ENCODE data around the gene SOCS3.

DNA sequence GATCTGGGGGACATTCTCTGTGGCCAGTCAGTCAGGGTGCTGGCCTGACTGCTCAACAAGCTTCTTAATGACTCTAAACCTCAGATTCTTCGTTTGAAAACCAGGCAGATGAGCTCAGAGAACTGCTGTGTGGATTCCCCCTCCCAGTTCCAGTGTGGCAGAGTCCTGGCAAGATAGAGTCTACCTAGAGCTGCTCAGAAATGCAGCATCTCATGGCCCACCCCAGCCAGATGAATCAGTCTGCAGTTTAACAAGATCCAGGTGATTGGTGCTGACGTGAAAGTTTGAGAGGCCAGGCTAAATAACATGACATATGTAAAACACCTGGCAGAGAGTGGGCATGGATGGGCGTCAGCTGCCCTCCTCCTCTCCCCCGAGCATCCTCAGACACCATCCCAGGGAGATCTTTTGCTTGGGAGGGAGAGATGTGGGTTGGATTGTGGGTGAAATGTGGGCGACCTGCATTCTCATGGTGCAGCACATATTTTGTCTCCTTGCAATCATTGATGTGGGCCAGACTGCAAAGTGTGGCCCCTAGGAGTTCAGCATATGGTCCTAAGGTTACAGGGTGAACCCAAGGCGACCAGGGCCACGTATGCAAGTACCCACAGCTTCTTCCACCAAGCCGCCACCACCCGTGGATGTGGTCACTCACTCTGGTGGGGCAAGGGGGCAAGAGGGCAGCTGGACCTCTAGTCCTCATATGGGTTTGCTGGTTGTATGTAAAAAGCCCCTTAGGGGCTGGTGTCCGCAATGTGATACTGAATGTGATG, 19.5 kb downstream of the SOCS3 start:
- TF ChIP-seq, protein P1, sequence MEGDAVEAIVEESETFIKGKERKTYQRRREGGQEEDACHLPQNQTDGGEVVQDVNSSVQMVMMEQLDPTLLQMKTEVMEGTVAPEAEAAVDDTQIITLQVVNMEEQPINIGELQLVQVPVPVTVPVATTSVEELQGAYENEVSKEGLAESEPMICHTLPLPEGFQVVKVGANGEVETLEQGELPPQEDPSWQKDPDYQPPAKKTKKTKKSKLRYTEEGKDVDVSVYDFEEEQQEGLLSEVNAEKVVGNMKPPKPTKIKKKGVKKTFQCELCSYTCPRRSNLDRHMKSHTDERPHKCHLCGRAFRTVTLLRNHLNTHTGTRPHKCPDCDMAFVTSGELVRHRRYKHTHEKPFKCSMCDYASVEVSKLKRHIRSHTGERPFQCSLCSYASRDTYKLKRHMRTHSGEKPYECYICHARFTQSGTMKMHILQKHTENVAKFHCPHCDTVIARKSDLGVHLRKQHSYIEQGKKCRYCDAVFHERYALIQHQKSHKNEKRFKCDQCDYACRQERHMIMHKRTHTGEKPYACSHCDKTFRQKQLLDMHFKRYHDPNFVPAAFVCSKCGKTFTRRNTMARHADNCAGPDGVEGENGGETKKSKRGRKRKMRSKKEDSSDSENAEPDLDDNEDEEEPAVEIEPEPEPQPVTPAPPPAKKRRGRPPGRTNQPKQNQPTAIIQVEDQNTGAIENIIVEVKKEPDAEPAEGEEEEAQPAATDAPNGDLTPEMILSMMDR (IDR thresholded peaks at IDR 0.05): no peak
- TF ChIP-seq EP300 (IDR thresholded peaks at IDR 0.05) (no peak), POLR2A (IDR thresholded peaks at IDR 0.05) (no peak)
